Panc1 (cell line): Measurements from ENCODE around the gene ITIH5.

ENCODE experiments used
- SIN3A ChIP-seq: IDR thresholded peaks from 2 replicates; pipeline ENCODE4 v1.6.1; 2012; ENCODE audit warnings: low read depth, mild to moderate bottlenecking, low read length, moderate library complexity, borderline replicate concordance; ENCODE audit not compliant: insufficient read depth
- TF ChIP-seq, protein P1 (sequence below): fragments of 450-650 bp; IDR thresholded peaks from 2 replicates; pipeline ENCODE4 v1.5.1; 2017; ENCODE audit warnings: mild to moderate bottlenecking

DNA sequence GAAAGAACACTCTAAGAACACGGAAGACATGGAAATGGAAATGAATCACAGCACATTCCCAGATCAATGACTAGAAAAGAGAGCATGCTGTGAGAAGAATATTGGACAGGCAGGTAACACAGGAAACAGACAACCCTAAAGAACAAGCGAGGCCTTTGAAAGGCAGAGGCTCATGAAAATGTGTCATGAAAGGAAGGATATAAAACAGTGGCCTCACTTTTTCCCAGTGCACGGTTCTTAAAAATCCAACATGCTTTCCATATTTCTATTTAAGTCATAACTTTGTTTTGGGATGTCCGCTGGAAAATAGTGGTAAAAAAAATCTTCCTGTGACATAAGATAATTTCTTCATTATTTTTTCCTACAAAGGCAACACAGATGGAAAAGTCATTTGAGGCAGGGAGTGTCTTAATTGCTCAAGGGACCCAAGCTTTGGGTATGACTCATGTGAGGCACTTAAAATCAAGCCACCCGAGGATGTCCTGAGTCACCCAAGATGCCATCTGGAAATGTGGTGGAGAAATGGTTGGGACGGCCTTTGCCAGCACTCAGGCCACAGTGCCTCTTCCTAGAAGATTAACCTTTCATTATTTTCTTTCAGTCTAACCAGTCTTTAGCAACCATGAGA, 17.0 kb downstream of the ITIH5 start:
- TF ChIP-seq, protein P1, sequence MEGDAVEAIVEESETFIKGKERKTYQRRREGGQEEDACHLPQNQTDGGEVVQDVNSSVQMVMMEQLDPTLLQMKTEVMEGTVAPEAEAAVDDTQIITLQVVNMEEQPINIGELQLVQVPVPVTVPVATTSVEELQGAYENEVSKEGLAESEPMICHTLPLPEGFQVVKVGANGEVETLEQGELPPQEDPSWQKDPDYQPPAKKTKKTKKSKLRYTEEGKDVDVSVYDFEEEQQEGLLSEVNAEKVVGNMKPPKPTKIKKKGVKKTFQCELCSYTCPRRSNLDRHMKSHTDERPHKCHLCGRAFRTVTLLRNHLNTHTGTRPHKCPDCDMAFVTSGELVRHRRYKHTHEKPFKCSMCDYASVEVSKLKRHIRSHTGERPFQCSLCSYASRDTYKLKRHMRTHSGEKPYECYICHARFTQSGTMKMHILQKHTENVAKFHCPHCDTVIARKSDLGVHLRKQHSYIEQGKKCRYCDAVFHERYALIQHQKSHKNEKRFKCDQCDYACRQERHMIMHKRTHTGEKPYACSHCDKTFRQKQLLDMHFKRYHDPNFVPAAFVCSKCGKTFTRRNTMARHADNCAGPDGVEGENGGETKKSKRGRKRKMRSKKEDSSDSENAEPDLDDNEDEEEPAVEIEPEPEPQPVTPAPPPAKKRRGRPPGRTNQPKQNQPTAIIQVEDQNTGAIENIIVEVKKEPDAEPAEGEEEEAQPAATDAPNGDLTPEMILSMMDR, result no peak
- TF ChIP-seq SIN3A, result no peak
